Fibroblast of upper back skin (primary cell): ENCODE results near the gene GATA6.
A peak's percentile ranks its signal among the peaks of the same experiment; 100 is the strongest.
"Not testable (repeated sequence)": the region's sequence is repeated elsewhere in the genome, so short reads cannot be mapped to it uniquely, and the experiment has no call there.

Source experiments
- DNase-seq: peaks from one replicate; pipeline ENCODE4 v3.0.0-alpha.2; 2013

GATA6 gene

DNA sequence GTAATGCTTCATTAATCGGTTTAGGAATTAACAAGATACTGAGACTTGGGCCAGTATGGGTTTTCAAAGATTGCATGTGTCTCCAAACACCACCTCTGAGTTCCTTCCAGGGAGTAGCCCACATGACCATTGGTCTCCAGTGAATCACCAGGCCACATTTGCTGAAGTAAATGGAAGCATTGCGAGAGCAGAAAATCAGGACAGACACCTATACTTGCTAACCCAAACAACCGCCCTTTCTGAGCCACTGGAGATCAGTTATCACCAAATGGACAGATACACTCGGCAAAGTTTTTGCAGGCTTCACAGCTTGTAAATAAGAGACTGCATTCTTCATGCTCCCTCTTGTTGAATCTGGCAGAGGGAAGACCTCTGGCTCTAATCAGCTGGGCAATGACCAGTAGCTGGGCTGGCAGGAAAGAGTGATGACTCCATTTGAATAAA is 40.9 kb downstream of the GATA6 start:
- no peak for DNase-seq

DNA sequence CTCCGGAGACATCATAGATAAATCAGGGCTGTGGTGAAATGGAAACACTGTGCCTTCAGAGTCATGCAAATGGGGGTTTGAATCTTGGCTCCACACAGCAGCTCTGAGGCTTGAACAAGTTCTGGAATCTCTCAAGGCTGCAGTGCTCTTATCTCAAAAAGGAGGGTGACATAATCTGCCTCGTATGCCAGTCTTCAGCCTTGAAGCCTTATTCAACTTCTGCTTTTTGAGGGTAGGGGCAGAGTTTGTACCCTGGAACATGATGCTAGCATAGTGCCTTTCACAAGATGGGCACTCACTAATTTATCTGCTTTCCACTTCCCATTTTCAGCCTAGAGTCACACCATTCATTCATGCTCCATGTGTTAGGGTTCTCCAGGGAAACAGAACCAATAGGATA is 42.3 kb downstream of the GATA6 start:
- no peak for DNase-seq

DNA sequence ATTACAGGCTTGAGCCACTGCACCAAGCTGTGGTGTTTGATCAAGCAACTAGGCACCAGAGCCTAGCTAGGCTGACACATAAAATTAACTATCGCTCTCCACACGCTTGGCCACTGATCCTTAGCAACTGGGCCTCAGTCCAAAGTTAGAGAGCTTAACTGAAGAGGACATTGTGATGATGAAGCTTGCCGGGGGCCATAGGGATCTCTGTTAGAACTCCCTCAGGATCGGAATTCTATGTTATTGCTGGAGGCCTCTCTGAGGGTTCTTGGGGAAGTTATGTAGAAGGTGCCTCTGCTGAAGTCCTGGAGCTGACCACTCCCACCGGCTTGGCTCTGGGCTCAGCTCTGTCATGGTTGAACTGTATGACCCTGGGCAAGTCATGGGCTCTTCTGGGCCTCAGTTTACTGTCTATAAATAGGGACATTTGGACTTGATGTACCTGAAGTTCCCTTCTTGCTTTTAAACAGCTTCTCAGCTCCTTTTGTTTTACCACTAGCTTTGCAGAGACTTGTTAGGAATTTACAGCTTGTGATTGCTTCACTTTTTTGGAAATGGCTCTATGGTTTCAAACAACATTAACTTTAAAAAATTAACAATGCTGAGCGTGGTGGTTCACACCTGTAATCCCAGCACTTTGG is 44.1 kb downstream of the GATA6 start:
- no peak for DNase-seq

DNA sequence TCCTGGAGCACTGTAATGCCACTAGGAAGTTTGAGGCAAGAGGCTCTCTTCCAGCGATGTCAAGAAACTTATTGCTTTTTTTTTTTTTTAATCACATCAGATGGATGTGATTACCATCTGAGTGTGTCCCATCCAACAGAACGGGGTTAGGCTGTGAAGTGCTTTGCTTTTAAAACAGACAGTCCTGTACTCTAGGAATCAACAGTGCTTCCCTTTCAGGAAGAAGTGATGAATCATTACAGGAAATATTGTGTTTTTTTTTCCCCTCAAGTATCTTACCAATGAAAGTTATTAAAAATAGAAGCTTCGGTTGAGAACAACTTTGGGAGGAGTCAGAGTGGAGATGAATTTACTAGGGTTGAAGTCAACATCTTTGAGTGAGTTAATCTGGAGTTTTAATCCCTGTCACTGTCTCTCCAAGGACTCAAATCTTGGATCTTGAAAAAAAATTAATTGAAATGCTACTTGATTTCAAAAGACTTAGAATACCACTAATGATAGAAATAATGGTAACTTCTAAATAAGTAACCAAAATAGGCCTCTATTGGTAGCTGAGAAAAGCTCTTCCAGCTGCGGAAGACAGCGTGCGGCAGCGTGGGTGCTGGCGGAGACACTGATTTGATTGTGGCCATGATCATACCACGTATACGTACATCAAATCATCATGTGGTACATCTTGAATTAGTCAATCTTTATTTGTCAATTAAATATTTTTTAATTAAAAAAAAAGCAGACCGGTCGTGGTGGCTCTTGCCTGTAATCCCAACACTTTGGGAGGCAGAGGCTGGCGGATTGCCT is 45.5 kb downstream of the GATA6 start:
- DNase-seq: no peak

DNA sequence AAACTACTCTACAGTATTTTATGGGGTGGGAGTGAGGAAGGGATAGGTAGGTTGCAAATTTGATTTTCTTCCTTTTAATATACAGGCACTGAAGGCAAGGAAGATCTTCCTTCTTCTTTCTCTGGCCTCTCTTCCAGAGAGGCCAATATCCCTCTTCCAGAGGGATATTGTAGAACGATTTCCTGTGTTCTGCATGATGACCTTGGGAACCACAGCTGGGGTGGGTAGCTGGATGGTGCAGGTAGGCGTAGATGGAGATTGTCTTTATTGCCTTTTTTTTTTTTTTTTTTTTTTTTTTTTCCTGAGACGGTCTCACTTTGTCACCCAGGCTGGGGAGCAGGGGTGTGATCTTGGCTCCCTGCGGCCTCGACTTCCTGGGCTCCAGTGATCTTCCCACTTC is 49.4 kb downstream of the GATA6 start:
- no peak for DNase-seq

DNA sequence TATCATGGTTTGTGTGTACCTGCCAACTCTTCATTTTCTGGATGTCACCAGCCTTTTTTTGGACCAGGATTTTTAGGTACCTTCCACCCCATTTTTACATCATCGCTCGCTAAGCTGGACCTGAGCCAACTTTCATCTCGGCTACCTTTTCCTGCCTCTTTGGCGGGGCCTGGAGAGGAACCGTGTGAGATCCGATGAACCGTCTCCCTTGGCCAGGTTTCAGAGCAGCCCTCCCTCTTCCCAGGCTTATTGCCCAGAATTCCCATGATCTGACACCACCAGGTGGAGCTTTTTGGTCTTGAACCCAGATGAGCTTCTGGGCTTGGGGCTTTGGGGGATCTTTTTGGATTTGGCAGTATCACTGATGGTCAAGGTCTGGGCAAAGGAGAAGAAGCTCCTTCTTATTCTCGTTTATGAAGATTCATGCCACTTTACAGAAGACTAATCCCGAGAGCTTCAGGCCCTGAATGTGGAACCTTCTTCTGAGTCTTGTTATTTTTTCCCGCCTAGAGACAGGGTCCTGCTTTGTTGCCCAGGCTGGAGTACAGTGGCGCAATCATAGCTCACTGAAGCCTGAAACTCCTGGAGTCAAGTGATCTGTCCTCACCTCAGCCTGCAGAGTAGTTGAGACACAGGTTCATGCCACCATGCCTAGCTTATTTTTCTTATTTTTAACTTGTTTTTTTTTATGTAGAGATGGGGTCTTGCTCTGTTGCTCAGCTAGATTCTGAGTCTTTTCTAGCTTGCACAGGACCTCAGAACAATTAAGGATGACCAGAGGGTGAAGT is 50.4 kb downstream of the GATA6 start:
- no peak for DNase-seq

DNA sequence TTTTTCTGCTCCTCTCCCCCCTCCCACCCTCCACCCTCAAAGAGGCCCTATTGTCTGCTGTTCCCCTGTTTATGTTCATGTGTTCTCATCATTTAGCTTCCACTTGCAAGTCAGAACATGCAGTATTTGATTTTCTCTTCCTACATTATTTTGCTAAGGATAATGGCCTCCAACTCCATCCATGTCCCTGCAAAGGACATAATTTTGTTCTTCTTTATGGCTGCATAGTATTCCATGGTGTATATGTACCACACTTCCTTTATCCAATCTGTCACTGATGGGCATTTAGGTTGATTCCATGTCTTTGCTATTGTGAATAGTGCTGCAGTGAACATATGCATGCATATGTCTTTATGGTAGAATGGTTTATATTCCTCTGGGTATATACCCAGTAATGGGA is 51.2 kb downstream of the GATA6 start:
- DNase-seq: not testable (repeated sequence)

DNA sequence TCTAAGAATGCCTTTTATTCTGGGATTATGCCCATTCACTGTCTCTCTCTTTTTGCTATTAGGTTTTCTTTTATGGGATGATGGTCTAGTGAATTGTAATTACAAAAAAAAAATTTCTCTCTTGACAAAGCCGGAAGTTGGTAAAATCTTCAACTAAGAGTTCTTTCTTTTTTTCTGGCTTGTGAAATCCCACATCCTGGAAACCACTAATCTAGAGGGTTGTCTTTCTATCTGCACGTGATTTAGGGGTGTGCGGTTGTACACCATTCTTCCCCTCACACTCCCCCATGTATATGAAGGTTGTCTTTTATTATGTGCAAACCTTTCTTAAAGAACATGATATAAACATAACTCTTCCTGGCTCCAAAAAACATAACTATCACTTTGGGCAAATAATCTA is 52.0 kb downstream of the GATA6 start:
- DNase-seq: no peak

DNA sequence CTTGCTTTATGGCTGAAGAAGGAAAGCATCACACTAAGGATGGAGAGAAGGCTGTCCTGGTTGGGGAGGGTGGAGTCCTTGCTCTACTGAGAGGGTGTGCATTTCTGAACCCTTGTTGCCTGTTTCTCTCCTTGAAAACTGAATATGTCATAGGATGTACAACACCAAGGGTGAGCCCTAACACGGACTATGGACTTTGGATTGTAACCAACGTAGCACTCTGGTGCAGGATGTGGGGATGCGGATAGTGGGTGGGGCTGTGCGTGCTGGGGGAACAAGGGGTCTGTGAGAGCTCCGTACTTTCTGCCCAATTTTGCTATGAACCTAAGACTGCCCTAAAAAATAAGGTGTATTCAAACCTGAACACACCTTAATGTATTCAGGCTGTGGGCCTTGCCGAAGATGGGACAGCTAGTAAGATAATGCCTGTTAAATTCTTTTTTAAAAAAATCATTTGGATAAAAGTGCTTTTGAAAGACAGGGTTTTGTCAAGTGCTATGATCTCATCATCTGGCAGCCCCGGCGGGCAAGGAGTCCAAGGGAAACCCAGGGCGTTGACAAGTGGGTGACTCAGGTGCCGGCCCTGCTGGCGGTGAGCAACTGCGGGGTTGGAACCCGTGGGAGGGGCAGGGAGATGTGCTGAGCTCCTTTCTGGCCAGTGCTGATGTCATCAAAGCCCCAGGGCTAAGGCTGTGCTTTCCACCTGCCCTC is 54.0 kb downstream of the GATA6 start:
- peak; percentile 79 for DNase-seq

DNA sequence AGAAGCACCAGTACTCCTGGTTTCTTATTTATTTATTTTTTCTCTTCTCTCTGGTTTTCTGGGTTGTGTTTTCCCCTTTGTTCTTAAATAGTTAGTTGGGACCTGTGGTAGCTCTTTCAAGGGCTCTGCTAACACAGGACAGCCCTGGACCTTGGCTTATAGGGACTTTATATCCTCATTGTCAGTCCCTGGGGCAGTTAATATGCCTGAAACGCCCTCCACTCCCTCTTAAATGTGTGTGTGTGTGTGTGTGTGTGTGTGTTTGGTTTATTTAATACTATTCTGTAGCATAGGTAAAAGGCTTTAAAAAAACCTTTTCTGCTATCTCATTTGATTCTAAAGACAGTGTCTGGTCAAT is 54.6 kb downstream of the GATA6 start:
- DNase-seq: no peak

DNA sequence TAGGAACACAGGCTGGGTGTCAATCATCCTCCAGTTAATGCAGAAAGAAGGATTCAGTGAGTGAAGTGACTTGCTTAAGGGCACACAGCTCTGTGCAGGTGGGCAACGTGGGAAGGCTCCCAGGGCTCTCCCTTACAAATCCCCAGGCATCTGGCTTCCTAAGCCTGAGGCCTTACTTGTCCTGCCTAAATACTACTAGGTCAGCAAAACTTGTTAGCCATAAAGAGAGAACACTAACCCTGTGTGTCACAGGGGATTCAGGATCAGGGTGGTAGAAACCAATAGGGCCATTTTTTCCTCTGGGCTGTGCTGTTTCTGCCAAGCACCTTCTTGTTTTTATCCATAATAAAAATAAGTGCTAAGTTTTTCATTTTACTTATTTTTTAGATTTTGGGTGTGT is 55.0 kb downstream of the GATA6 start:
- no peak for DNase-seq

DNA sequence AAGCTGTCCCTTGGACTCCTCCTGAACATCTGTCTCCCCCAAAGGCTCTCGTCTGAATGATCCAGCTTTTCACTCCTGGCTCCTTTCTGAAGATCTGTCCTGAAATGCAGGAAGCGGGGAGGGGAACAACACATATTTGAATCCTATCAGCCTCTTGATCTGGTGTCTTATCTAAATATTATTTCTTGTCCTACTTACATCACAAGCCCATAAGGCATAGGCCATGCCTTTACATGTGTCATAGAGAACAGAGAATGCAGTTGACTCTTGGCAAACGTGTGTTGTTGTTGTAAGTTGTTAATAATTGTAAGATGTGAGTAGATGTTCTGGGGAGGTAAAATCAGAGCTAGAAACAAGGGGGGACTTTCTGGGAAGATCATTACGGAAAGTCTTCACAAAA is 57.4 kb downstream of the GATA6 start:
- DNase-seq: no peak

DNA sequence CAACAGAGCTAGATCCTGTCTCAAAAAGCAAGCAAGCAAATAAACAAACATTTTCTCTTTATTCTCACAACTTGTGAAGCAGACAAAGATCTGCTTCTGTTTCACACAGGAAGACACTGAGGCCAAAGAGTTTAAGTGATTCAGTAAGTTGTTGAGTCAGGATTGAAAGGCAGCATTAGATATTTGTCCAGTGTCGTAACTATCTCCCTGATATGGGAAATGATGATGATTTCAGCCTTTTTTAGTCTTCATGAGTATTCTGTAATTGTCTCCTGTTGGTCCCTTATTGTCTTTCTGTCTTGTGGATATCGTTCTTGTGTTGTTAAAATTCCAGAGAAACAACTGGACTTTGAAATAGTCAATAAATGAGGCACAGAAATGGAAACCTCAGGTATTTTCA is 59.6 kb downstream of the GATA6 start:
- peak; percentile 28 for DNase-seq

DNA sequence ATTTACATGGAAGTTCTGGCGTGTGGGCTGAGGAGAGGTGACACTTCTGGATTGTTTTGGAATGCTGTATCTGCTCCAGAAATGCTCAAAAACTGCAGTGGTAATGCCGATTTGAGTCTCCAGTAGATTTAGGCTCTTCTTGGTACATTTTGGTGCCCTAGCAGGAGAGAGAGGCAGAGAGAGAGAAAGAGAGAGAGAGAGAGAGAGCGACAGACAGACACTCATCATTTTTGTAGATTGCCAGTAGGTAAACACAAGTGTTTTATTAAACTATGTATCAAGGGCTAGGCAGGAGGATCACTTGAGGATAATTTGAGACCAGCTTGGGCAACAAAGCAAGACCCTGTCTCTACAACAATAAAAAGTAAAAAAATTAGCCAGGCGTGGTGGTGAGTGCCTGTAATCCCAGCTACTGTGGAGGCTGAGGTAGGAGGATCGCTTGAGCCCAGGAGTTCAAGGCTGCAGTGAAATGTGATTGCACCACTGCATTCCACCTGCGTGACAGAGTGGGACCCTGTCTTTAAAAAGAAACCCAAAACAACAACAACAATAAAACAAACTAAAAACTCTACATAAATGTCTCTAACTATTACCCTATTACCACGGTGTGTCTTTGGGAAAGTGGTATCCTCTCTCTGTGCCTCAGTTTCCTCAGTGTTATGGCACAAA is 60.2 kb downstream of the GATA6 start:
- no peak for DNase-seq

DNA sequence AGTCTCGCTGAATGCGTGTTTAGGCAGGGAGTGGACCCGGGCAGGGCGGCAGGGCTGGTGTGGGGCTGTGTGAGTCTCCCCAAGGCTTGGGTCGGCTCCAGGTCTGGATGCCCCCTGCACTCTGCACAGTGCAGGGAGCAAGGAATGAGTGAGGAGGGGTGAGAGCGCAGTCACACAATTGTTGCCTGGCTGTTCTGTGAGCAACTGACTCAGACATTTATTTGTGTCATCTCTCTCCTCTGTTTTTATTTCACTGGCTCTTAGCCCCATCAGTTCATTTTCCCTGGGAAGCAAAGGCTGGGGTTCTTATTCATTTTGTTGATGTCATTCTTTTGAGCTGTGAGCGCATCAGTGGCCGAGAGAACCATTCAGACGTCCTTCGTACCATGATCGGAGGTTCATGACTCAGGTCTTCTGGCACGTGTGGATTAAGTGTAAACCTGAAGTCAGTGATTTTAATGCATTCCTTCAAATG is 61.1 kb downstream of the GATA6 start:
- peak; percentile 54 for DNase-seq

DNA sequence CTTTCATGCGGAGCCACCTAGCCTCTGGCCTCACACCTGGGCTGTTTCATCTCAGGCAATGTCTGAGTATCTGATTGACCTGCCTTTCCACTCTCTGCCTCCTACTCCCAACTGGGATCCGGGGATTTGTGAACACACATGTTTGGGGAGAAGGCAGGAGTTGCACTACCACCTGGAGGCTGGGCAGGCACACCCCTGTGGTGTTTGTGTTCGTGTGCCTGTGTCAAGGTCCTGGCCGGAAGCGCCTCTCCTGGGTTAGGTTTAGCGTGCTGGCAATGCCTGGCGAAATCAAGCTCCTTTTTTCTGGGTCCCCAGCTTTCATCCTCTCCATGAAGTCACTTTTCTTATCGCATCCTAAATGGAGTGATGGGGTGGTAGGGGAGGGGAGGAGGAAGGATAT is 63.9 kb downstream of the GATA6 start:
- DNase-seq: no peak

DNA sequence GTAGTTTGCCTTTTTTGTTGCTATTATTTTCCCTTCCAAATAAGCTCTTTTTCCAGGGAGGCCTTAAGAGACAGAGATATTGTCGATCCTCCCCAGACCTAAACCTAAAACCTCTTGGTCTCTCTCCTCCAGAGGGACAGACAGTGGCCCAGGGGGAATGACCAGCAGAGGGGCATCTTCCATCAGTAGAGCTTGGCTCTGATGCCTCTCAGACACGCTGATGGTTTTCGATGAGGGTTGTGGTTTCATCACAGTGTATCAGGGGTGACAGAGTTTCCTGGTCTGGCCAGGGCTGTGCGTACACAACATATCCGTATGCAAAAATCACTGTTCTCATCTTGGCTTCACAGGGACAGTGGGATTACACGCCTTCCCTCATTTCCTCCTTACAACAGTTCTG is 68.6 kb downstream of the GATA6 start:
- no peak for DNase-seq

DNA sequence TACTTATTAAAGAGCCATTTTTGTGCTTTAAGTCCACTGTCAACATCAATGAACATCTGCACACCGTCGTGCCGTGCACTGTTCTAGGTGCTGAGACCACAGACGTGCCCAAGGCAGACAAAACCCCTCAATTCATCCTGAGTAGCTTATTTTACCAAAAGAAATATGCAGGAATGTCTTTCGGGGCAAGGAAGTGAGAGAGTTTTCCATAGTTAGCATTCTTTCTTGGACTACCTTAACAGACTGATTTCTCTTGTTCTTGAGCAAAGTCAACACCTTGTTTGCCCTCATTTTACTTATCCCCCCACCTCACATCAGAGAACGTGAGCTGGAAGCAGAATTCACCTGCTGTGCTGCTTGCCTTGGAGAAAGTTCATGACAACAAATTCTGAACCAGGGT is 69.3 kb downstream of the GATA6 start:
- DNase-seq: no peak

DNA sequence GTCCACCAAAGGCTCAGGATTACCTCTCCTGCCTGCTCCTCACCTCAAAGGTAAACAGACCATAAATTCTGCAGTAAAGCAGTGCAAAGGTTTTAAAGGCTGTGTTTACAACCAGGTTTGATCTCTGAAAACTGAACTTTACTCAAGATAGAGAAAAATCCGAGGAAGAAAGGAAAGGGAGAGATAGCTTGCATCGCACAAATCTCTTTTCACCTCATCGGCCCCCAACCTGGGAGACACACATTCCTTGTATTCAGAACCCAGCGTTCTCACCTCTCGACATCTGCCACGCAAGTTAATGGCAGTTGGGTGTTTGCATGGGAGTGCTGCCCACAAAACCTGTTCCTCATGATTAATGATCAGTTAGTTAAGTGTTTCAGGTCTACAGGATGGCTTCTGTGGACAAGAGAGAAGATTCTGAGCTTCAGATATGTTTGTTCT is 72.6 kb downstream of the GATA6 start:
- DNase-seq: no peak

DNA sequence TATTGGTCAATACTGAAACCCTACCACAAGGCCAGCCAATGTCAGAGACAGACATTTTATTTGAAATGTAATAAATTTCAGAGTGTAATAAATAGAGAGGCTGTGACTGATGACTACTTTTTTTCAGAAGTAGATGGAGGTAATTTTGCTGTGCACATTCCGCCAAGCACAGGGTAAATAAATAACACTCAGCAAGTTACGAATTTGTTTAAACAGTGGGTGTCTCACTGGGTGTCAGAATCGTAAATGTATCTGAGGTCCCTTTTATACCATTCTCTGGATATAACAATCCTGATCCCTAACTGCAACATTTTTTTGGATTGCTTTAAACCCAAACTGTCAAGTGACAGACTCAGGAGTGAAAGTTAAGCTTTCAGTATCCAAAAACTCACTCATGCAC is 74.1 kb downstream of the GATA6 start:
- no peak for DNase-seq

DNA sequence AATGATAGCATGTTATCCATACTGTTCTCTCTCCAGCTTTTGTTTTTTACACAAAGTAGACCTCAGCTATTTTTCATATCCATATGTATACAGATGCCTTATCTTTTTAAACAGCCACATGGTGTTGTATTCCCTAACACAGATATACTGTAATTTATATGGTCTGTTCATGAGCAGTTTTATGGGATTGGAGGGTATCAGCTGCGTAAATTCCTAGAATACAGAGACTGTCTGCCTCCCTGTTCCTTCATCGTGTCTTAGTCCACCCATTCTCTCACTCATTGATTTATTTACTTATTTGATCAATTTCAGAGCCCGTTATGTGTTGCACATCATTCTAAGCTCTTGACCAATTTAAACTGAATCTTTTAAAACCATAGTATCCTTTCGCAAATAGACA is 80.6 kb downstream of the GATA6 start:
- no peak for DNase-seq

DNA sequence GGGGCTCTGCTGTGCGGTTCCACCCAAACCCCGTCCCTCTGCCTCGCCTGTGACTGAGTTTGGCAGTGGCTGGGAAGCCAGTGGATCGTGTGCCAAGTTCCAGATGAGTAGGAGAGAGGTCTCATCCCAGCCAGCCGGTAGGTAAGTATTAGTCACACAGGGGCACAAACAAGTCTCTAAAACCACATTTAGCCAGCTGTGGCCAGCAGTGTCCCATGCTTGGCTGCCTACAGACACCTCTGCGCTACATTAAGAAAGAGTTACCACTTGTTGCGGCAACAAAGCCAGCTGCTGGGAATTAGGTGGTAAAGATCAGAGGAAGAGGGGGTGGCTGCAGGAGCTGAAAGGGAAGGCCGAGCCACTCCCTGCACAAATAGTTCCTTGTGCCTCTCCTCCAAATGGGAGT is 81.2 kb downstream of the GATA6 start:
- DNase-seq: no peak
